GM23338 (cell line): Measurements from ENCODE around the gene PSEN2.

Experiments used
- CTCF ChIP-seq, 2 experiments: fragments of 200-600 bp in 1 of 2; sonication (generic) in 1 of 2; conservative IDR thresholded peaks; 2 replicates each; pipeline versions ENCODE4 v1.5.1 to v1.6.1; 2016 to 2017; ENCODE audit warnings: antibody characterized with exemption in 2 of 2, low read depth in 2 of 2, mild to moderate bottlenecking in 2 of 2, moderate library complexity in 1 of 2
- EZH2 ChIP-seq: fragments of 200-600 bp; sonication (generic); IDR thresholded peaks from one replicate; pipeline ENCODE4 v1.8.0; 2017; ENCODE audit warnings: antibody characterized with exemption, mild to moderate bottlenecking, low read depth; ENCODE audit not compliant: unreplicated experiment
- POLR2AphosphoS5 ChIP-seq: IDR thresholded peaks from 2 replicates; pipeline ENCODE4 v1.6.1; 2016; ENCODE audit warnings: antibody characterized with exemption, low read depth

- TF ChIP-seq POLR2AphosphoS5 (no peak), CTCF (conservative IDR thresholded peaks at IDR 0.05; ENCODE audit: low read depth in 2 of 2) (0 out of 4 replicates have a peak, but pooled peaks of 1 of the 2 experiments have one; percentile 4), EZH2 (no peak)
Observed at GRCh38 chr1:226820941-226821718, 49.3 kb upstream of the PSEN2 start.
